HEK293T (cell line): ENCODE results near the gene TAF6.
A peak's percentile ranks its signal among the peaks of the same experiment; 100 is the strongest.

Experiments used
- CTCF ChIA-PET: fragments of 350-600 bp; formaldehyde crosslinking; extraction: SDS; loops from one replicate; lab custom pipeline; 2021; ENCODE audit warnings: antibody characterized with exemption, inconsistent platforms; lab: Yijun Ruan, JAX
- POLR2A ChIA-PET: fragments of 350-600 bp; formaldehyde crosslinking; extraction: SDS; loops from one replicate; lab custom pipeline; 2020; ENCODE audit warnings: antibody characterized with exemption, inconsistent platforms; lab: Yijun Ruan, JAX
- DNase-seq: peaks from one replicate; pipeline ENCODE4 v3.0.0; 2012; ENCODE audit warnings: mixed read lengths; ENCODE audit errors: extremely low spot score
- ARNT ChIP-seq: fragments of 450-650 bp; IDR thresholded peaks from 2 replicates; pipeline ENCODE4 v1.6.1; 2017; ENCODE audit warnings: mild to moderate bottlenecking
- BHLHE40 ChIP-seq: fragments of 450-650 bp; IDR thresholded peaks from 2 replicates; pipeline ENCODE4 v1.6.1; 2016; ENCODE audit warnings: mild to moderate bottlenecking, moderate library complexity, borderline replicate concordance
- CTBP1 ChIP-seq: fragments of 450-650 bp; IDR thresholded peaks from 2 replicates; pipeline ENCODE4 v1.6.1; 2016; ENCODE audit warnings: borderline replicate concordance
- ELF4 ChIP-seq: fragments of 450-650 bp; IDR thresholded peaks from 2 replicates; pipeline ENCODE4 v1.6.1; 2017; ENCODE audit warnings: antibody characterized with exemption
- FOXA1 ChIP-seq: fragments of 450-650 bp; IDR thresholded peaks from 2 replicates; pipeline ENCODE4 v1.6.1; 2016; ENCODE audit warnings: mild to moderate bottlenecking
- FOXK2 ChIP-seq: fragments of 450-650 bp; IDR thresholded peaks from 2 replicates; pipeline ENCODE4 v1.6.1; 2016; ENCODE audit warnings: mild to moderate bottlenecking
- FOXM1 ChIP-seq: fragments of 450-650 bp; IDR thresholded peaks from 2 replicates; pipeline ENCODE4 v1.6.1; 2017; ENCODE audit warnings: mild to moderate bottlenecking, borderline replicate concordance
- HDGF ChIP-seq: fragments of 450-650 bp; IDR thresholded peaks from 2 replicates; pipeline ENCODE4 v1.6.1; 2017; ENCODE audit warnings: antibody characterized with exemption, borderline replicate concordance
- L3MBTL2 ChIP-seq: fragments of 450-650 bp; conservative IDR thresholded peaks from 2 replicates; pipeline ENCODE4 v1.6.1; 2016; ENCODE audit warnings: mild to moderate bottlenecking
- LEF1 ChIP-seq: fragments of 450-650 bp; IDR thresholded peaks from 2 replicates; pipeline ENCODE4 v1.6.1; 2017; ENCODE audit warnings: mild to moderate bottlenecking, borderline replicate concordance
- NFRKB ChIP-seq: fragments of 450-650 bp; IDR thresholded peaks from 2 replicates; pipeline ENCODE4 v1.6.1; 2016; ENCODE audit warnings: mild to moderate bottlenecking, moderate library complexity
- SP1 ChIP-seq: fragments of 450-650 bp; IDR thresholded peaks from 2 replicates; pipeline ENCODE4 v1.6.1; 2017
- SUZ12 ChIP-seq: fragments of 450-650 bp; IDR thresholded peaks from 2 replicates; pipeline ENCODE4 v1.6.1; 2016; ENCODE audit warnings: mild to moderate bottlenecking
- TARDBP ChIP-seq: fragments of 450-650 bp; IDR thresholded peaks from 2 replicates; pipeline ENCODE4 v1.6.1; 2016
- ZNF384 ChIP-seq: fragments of 450-650 bp; IDR thresholded peaks from 2 replicates; pipeline ENCODE4 v1.6.1; 2016
- TF ChIP-seq, protein P1 (sequence below): fragments of 450-650 bp; IDR thresholded peaks from 2 replicates; pipeline ENCODE4 v1.6.1; 2016

TAF6 gene

DNA sequence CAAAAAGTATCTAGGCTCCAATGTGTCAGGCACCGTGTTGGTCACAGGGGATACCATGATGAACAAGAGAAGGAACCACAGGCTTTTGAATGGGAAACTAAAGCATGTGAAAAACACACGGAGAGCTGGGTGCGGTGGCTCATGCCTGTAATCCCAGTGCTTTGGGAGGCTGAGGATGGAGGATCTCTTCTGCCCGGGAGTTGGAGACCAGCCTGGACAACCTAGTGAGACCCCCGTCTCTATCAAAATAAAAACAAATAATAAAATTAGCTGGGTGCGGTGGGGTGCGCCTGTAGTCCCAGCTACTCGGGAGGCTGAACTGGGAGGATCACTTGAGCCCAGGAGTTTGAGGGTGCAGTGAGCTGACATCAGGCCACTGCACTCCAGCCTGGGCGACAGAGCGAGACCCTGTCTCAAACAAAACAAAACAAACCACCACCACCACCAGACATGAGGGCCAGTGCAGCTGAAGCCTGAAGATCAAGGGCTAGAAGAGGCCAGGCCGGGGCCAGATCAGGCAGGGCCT lies 31.0 kb downstream of the TAF6 start:
- ChIA-PET CTCF (no interaction called here), POLR2A (interaction anchor here (0.6 to 3.9 kb wide), 2 partner anchors 13 to 81 kb away, joined by 3 to 100 read pairs; partner anchors contain the start of genes AP4M1, GAL3ST4 and MCM7)
- DNase-seq = no peak
- TF ChIP-seq ELF4 (no peak), FOXM1 (no peak), FOXA1 (no peak), LEF1 (no peak), HDGF (no peak), ARNT (no peak), NFRKB (no peak), SUZ12 (no peak), FOXK2 (no peak), SP1 (no peak), TARDBP (no peak), CTBP1 (no peak), L3MBTL2 (no peak), ZNF384 (no peak), BHLHE40 (no peak)
- TF ChIP-seq, protein P1, sequence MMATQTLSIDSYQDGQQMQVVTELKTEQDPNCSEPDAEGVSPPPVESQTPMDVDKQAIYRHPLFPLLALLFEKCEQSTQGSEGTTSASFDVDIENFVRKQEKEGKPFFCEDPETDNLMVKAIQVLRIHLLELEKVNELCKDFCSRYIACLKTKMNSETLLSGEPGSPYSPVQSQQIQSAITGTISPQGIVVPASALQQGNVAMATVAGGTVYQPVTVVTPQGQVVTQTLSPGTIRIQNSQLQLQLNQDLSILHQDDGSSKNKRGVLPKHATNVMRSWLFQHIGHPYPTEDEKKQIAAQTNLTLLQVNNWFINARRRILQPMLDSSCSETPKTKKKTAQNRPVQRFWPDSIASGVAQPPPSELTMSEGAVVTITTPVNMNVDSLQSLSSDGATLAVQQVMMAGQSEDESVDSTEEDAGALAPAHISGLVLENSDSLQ = no peak

DNA sequence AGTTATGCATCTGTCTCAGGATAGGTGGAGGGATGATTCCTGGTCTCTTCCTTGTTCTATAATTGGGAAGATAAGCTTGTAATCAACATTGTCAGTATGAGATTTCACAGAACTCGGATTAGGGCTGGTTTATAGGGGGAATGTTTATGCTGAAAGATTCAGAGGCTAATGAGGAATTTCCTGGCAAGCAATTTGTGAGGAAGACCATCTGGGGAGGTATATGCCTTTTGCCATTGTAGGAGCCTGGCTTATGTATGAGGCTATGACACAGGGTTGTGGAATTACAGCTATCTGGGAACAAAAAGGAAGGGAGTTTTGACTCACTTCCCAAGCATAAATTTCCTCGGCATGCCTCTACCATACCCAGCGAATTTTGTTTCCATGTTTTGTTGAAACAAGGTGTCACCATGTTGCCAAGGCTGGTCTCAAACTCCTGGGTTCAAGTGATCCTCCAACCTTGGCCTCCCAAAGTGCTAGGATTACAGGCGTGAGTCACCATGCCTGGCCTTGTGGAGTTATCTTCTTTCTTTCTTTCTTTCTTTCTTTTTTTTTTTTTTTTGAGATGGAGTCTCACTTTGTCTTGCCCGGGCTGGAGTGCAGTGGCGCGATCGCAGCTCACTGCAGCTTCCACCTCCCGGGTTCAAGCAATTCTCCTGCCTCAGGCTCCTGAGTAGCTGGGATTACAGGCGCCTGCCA lies 32.0 kb downstream of the TAF6 start:
- CTCF ChIA-PET = no interaction called here
- DNase-seq = no peak
- POLR2A ChIA-PET = interaction anchor here (1.0 kb wide), 2 partner anchors 13 to 14 kb away, joined by 5 read pairs; partner anchors contain the start of genes AP4M1 and MCM7
- TF ChIP-seq ELF4 (no peak), CTBP1 (no peak), HDGF (no peak), SP1 (no peak), BHLHE40 (no peak), SUZ12 (no peak), ZNF384 (no peak), FOXA1 (no peak), NFRKB (no peak)
- TF ChIP-seq, protein P1 = no peak

DNA sequence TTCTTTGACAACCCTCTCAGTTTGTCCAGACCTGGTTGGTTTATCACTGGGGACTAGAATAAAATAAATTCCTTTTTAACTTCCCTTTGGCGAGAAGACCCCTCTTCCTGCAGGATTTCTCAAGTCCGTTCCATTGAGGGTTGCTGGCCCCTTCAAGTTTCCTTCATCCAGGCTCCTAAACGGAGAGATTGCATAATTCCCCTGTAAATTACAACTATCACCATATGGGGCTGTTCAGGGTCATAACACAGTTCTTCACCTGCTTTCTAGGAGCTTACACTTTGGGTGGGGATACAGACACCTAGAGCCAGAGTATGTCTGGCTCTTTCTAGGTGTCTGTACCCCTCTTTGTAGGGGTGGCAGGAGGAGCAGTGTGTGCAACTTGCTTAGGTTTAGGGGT lies 33.6 kb downstream of the TAF6 start:
- no peak for TF ChIP-seq HDGF
- TF ChIP-seq, protein P1 = no peak
- TF ChIP-seq BHLHE40 = no peak
- POLR2A ChIA-PET = interaction anchor here (0.6 to 2.7 kb wide), 2 partner anchors 15 to 16 kb away, joined by 3 to 9 read pairs; partner anchors contain the start of gene AP4M1
- no peak for DNase-seq
- CTCF ChIA-PET = interaction anchor here (1.5 kb wide), 1 partner anchor 16 kb away, joined by 4 read pairs; the partner anchor contains the start of genes AP4M1 and MCM7

DNA sequence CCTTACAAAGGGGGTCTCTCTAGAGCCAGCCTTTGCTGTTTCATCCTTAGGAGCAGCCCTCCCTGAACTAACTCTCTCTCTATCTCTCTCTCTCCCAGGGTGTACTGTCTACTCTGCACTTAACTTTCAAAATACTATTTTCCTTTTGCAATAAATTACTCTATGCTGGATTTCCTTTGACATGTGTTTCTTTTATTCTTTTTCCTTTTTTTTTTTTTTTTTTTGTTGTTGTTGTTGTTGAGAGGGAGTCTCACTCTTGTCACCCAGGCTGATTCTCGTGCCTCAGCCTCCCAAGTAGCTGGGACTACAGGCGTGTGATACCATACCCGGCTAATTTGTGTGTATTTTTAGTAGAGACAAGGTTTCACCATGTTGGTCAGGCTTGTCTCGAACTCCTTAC lies 36.2 kb downstream of the TAF6 start:
- DNase-seq = no peak
- ChIA-PET POLR2A (interaction anchor here (0.5 to 2.5 kb wide), 10 partner anchors 18 to 169 kb away, joined by 3 to 26 read pairs (median 4); partner anchors contain the start of genes AP4M1, LAMTOR4, MCM7 and ZSCAN21), CTCF (interaction anchor here (0.6 to 1.1 kb wide), 7 partner anchors 19 to 169 kb away, joined by 3 to 5 read pairs (median 4); partner anchors contain the start of gene AP4M1)
- TF ChIP-seq, protein P1 = peak; percentile 15; the same call in 1 of the 2 replicates
- no peak for TF ChIP-seq SUZ12
- 0 out of 2 replicates have a peak, but pooled peaks have one; percentile 17 for TF ChIP-seq ZNF384

DNA sequence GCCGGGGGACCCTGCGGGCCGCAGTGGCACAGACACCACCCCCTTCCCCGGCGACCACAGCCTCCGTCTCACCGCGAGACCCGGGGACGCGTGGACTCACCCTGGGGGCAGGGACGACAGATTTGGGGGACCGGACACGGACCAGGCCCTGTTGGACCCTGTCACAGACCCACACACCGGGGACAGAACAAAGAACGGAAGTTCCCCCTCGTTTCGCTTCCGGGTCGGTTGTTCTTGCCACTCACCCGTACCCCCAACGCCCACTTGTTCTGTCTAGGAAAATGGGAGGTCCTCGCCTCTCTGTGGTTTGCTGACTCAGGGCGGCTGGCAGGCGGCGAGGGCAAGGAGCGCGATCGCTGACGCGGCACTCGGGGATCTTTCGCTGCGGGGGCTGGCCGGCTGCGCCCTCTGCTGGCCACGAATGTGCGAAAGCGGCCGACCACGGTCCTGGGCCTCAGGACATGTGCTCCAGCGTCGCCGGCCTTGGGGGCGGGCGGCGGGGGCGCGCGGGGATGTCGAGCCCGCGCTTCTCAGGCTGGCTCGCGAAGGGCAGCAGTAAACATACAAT lies 37.5 kb downstream of the TAF6 start, which contains the start of gene ZNF3:
TSS of gene ZNF3 (minus strand) at position 189 of the 568 bp plus-strand sequence. CDS start 4,366 bp downstream, outside the sequence.
- no peak for TF ChIP-seq CTBP1
- TF ChIP-seq HDGF = no peak
- TF ChIP-seq, protein P1 = peak; percentile 95
- TF ChIP-seq FOXA1 = no peak
- no peak for TF ChIP-seq ELF4
- peak; percentile 94 for TF ChIP-seq L3MBTL2
- no peak for TF ChIP-seq NFRKB
- ChIA-PET CTCF (interaction anchor here (0.5 to 1.1 kb wide), 2 partner anchors 77 to 165 kb away, joined by 5 to 6 read pairs; no protein-coding TSS in a partner anchor), POLR2A (interaction anchor here (0.8 to 2.5 kb wide), 6 partner anchors 20 to 88 kb away, joined by 3 to 26 read pairs (median 4); partner anchors contain the start of genes AP4M1, MCM7 and ZSCAN21)

More for the DNA sequence above, 37.5 kb downstream of the TAF6 start, which contains the start of gene ZNF3:
- DNase-seq = peak; percentile 94
